GM18520 (cell line): ENCODE measurements around the gene LRIG1.

ENCODE experiments used
- ATAC-seq: cut with Tn5 transposase; IDR thresholded peaks from one replicate; pipeline ENCODE4 v1.9.1; 2021; ENCODE audit not compliant: unreplicated experiment

Gene LRIG1

GRCh38 chr3:66394019-66394752 lies 106.6 kb downstream of the LRIG1 start:
- peak; percentile 65 for ATAC-seq

GRCh38 chr3:66393333-66394005 lies 107.4 kb downstream of the LRIG1 start:
- ATAC-seq, result no peak

GRCh38 chr3:66392966-66393332 lies 107.9 kb downstream of the LRIG1 start:
- no peak for ATAC-seq

- no peak for ATAC-seq
Observed at GRCh38 chr3:66392512-66392911, 108.3 kb downstream of the LRIG1 start.

- ATAC-seq, result peak; percentile 22
Observed at GRCh38 chr3:66390013-66390412, 110.8 kb downstream of the LRIG1 start.

- peak; percentile 53 for ATAC-seq
Observed at GRCh38 chr3:66386925-66387650, 113.7 kb downstream of the LRIG1 start.

GRCh38 chr3:66386011-66386924 lies 114.6 kb downstream of the LRIG1 start:
- ATAC-seq, result peak; percentile 73

- ATAC-seq, result no peak
Observed at GRCh38 chr3:66385066-66385465, 115.8 kb downstream of the LRIG1 start.

- no peak for ATAC-seq
Observed at GRCh38 chr3:66383998-66384745, 116.7 kb downstream of the LRIG1 start.

- ATAC-seq, result no peak
Observed at GRCh38 chr3:66383023-66383422, 117.8 kb downstream of the LRIG1 start.

GRCh38 chr3:66382142-66382541 lies 118.7 kb downstream of the LRIG1 start:
- no peak for ATAC-seq

GRCh38 chr3:66381626-66382025 lies 119.2 kb downstream of the LRIG1 start:
- ATAC-seq, result no peak

- ATAC-seq, result no peak
Observed at GRCh38 chr3:66380200-66380932, 120.5 kb downstream of the LRIG1 start.

GRCh38 chr3:66379565-66379964 lies 121.3 kb downstream of the LRIG1 start:
- ATAC-seq, result no peak

GRCh38 chr3:66378256-66378655 lies 122.6 kb downstream of the LRIG1 start:
- ATAC-seq, result no peak

GRCh38 chr3:66377800-66378199 lies 123.0 kb downstream of the LRIG1 start:
- ATAC-seq, result no peak

GRCh38 chr3:66376568-66376967 lies 124.3 kb downstream of the LRIG1 start:
- no peak for ATAC-seq

- ATAC-seq, result no peak
Observed at GRCh38 chr3:66372681-66373350, 128.0 kb downstream of the LRIG1 start.

GRCh38 chr3:66371432-66371831 lies 129.4 kb downstream of the LRIG1 start:
- ATAC-seq, result no peak
